Hematopoietic multipotent progenitor cell treated with erythropoietin and hydrocortisone succinate and interleukin-3 and kit ligand, for 17 days (in vitro differentiated cells): ENCODE measurements around the gene TM4SF18.
A peak's percentile ranks its signal among the peaks of the same experiment; 100 is the strongest.

Experiments used
- DNase-seq: peaks from one replicate; pipeline ENCODE4 v3.0.0-alpha.2; 2015; ENCODE audit warnings: low spot score

The TM4SF18 gene

GRCh38 chr3:149283401-149283800 lies 50.0 kb downstream of the TM4SF18 start:
- DNase-seq = no peak

DNA sequence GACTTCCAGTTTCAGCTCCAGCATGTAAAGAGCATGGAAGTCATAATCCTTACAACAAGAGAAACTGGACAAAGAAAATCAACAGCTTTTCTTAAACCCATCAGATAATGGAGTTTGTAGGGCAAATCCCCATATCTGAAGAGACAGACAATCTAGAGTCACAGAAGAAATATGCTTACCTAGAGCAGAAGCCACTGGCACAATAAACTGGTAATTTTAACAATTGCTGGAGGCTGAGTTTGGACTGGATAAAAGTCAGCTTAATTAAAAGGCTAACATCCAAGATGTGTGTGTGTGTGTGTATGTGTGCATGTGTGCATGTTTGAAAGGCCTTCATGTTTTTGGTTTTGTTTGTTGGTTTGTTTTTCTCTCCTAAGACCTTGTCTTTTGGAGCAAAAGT lies 50.6 kb downstream of the TM4SF18 start:
- no peak for DNase-seq

GRCh38 chr3:149282322-149282721 lies 51.1 kb downstream of the TM4SF18 start:
- no peak for DNase-seq

- no peak for DNase-seq
Measured at GRCh38 chr3:149280671-149281349, 52.6 kb downstream of the TM4SF18 start.

DNA sequence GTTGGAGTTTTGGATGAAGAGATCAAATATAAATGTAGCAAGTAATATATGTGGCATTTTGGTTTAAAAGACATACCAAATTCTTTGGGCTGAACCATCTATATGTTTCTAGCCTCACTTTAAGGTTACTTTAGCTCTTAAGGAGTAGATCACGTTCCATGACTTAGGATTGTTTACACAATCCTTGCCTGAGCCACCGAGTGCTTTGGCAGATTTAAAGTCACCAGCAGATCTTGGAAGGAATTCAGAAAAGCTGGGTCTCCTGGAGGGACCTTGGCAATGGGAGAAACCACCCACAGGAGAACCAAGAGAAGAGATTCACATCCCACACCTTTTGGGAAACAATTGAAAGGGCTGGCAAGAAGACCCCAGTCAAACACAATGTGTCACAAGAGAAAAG lies 54.5 kb downstream of the TM4SF18 start:
- no peak for DNase-seq

GRCh38 chr3:149277331-149277813 lies 56.1 kb downstream of the TM4SF18 start:
- no peak for DNase-seq

DNA sequence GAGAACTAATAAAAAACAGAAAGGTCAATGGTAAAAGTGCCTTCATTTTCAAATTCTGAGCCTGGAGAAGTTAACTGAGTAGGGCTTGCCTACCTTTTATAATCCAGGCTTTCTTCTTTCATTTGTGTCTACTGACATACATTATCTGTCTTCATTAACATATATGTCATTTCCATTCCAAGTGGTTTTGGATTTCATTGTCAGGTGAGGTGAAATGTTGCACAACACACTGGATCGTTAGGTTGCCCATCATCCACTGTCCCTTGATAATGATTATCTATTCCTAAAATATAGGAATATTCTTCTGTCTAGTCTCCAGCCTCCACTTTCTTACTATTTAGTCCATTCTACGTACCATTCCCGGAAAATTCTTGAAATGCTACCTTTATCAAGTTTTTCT lies 56.8 kb downstream of the TM4SF18 start:
- no peak for DNase-seq

GRCh38 chr3:149274220-149274619 lies 59.2 kb downstream of the TM4SF18 start:
- no peak for DNase-seq

DNA sequence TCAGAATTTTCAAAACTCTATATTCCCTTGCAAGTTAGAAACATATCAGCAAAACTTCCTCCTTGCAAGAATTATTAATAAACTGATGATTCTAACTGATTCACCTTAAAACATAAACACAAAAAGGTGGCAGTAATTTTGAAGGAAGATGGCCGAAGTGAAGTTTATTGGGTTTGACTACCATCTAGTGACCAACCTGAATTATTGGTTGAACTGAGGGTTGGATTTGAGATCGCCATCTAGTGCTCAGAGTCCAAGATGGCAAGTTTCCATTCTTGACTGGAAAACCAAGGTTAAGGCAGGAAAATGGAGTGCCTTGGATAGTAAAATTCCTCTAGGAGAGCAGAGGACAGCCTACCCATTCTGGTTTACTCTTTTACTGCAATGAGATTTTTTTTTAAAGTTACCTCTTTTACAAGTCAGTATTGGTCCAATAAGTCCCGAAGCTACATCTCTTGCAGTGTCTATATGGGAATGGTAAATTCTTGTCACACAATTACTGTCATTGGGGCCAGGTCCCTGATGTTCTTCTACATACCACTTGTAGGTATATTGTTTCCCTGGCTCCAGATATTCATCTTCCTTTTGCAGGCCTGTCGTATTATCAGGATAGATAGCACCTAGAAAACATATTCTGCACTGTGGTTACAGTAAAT lies 60.2 kb downstream of the TM4SF18 start:
- DNase-seq = peak; percentile 74

DNA sequence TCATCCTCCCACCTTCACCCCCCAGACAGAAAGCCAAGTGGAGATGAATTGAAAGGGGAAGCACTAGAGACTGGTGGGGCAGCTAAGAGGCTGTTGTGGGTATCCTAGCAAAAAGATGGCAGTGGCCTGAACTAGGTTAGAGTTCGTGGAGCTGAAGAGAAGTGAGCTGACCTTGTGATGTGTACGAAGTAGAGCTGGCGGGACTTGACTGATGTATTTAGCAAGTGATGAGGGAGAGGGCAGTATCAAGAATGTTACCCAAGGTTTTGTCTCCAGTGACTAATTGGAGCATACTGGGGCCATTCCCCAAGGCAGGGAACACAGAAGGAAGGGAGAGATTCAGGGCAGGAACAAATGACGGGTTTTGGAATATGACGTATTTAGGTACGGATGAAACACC lies 61.8 kb downstream of the TM4SF18 start:
- no peak for DNase-seq

GRCh38 chr3:149270180-149270579 lies 63.3 kb downstream of the TM4SF18 start:
- no peak for DNase-seq

DNA sequence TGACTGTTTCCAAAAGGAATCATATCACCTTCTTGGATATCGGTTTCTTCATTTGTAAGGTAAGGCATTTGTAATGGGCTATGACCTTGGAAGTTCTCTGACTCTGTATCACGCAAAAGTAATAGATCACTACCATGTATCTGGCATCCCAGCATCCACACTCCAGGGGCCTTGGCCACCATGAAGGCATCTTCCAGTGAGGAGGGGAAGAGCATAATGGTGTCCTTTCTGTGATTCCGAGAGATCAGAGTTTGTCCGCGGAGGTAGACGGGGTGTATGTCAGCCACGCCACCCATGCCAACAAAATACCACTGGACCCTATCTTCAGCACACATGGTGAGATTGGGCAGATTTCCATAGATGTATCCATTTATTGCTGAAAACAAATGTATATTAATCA lies 63.7 kb downstream of the TM4SF18 start:
- no peak for DNase-seq
